8988T (cell line): ENCODE measurements around the gene C4BPB.
A peak's percentile ranks its signal among the peaks of the same experiment; 100 is the strongest.
"Not testable (repeated sequence)": the region's sequence is repeated elsewhere in the genome, so short reads cannot be mapped to it uniquely, and the experiment has no call there.

ENCODE experiments used
- DNase-seq: peaks from one replicate; pipeline ENCODE4 v3.0.0; 2011

The C4BPB gene, protein sequence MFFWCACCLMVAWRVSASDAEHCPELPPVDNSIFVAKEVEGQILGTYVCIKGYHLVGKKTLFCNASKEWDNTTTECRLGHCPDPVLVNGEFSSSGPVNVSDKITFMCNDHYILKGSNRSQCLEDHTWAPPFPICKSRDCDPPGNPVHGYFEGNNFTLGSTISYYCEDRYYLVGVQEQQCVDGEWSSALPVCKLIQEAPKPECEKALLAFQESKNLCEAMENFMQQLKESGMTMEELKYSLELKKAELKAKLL

DNA sequence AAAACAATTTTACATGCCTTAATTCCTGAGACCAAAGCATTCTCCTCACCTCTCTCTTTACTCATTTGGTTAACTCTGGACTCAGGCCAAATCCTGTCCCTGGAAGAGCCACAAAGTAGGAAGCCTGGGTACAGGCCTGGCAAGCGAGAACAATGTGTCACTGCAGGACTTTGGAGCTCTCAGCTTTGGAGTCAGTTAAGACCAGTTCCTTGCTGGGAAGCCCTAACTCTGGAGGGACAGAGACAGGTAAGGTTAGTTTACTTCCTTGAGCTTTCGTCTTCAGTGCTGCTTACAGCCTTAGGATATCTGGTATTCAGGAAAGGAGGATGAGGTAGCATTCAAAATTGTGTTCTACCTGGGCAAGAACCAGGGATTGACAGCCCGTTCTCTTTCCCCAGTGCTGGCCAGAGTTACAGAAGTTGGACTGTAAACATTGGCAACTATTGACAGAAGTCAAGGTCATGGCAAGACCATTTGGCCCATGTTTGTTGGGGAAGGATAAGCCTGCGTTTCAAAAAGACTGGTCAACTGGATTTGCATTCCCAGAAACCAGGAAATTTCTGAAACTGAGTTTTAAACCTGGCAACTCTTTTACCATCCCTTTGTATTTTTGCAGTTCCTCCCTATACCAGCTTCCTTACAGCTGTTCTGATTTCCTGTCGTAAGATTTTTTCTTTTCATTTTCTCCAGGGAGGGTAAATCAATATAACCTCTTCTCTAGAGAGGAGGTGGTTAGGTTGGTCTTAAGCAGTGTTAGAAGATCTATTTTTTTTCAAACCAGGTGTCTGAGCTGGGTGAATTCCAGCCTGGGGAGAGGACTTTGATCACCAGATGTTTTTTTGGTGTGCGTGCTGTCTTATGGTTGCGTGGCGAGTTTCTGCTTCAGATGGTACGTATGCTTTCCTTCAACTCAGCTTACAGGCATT lies at the start of gene C4BPB:
Gene C4BPB (plus strand): TSS at position 160 of the 926 bp plus-strand sequence. CDS start 672 bp downstream, at position 832.
- DNase-seq: no peak

DNA sequence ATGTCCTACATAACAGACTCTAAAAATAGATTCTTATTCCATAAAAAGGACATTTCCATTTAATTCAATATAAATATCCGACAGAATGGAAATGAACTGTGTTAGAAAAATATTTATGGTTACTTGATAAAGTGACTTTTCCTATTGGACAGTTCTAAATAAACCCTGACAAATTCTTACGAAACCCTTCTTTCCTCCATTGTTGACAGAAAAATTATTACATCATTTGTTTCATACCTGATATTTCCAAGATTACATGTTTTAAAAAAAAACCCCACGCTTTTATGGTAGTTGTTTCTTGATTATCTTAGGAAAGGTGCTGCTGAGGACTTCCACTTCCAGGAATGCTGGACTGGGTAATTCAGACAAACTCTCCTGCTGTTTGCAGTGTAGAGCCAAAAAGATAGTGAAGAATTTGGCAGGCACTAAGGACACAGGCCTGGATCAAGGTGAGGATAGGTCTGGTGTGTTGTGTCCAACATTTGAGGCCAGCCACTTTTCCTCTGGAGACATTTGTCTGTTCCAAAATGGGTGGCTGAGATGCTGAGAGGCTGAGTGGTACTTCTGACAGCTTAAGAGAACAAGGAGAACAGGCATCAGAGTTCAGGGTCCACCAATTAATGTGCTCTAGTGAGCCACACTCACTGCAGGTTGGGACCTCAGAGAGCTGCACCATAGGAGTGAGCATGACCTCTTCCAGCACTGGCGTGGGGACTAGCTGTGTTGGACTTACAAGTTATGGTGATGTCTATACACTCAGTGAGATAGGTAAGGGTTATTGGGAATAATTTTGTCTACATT lies 49.1 kb upstream of the C4BPB start:
- DNase-seq: no peak

DNA sequence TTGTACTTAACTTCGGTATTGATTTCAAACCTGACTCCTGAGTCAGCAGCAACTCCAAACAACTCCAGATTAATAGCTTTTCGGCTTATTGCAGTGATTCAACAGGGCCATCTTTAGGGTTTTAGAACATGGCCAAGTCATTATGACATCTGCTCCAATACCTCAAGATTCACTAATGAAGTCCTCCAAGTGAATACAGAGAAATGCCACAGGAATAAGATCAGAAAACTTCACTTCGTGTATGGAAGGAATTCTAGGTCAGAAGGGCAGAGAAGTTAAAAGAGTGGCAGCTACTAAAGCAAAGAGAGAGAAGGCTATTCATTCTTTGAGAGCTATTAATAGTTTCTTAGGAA lies 48.5 kb upstream of the C4BPB start:
- DNase-seq: no peak

DNA sequence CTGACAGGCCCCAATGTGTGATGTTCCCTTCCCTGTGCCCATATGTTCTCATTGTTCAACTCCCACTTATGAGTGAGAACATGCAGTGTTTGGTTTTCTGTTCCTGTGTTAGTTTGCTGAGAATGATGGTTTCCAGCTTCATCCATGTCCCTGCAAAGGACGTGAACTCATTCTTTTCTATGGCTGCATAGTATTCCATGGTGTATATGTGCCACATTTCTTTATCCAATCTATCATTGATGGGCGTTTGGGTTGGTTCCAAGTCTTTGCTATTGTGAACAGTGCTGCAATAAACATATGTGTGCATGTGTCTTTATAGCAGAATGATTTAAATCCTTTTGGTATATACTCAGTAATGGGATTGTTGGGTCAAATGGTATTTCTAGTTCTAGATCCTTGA lies 47.3 kb upstream of the C4BPB start:
- not testable (repeated sequence) for DNase-seq

DNA sequence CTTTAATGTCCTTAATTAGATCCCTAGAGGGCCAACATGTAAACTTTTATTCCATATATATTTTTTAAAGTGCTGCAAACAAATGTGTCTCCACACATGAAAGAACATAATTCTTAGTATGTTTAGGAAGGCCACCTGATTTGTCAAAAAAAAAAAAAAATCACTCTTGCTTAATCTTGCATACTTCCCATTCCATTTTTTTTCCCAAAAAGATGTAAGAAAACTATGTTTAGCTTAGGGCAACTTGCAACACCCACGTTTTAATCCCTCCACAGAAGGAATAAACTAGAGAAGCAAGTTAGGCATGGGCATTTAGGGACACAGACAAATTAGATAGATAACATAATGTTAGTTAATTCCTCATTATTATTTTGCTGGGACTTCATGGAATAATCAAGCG lies 43.2 kb upstream of the C4BPB start:
- no peak for DNase-seq

DNA sequence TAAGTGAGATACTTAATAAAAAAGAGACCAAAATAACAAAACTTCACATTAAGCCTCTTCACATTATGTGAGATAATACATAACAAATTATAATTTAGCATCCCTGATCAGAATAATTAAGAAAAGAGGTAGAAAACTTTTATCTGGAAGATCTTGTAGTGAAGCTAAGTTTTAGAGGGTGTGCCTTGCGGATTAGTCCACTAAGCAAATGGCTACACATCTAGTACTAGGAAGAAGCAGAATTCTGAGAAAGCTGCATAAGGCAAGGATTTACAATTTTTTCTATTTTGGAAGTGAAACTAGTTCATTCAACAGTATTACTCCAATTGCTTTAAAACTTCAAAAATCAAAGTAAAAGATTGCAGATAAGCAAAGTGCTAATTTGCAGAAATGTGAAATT lies 41.2 kb upstream of the C4BPB start:
- no peak for DNase-seq

DNA sequence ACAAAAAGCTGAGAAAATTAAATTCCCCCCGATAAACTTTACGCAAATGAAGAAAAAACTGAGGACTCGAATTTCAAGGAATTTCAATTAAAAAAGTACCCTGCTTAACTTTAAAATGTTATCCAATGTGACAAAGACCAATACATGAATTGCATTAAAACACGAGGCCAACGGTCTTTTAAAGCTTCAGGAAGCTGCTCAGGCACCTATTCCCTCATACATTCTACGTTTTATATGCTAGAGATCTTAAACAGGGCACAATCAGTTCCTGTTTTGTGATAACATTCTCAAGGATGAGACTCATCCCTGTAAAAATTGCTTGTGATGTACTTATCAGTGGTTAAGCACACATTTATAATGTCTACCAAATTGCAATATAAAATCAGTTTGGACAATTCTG lies 40.6 kb upstream of the C4BPB start:
- no peak for DNase-seq

DNA sequence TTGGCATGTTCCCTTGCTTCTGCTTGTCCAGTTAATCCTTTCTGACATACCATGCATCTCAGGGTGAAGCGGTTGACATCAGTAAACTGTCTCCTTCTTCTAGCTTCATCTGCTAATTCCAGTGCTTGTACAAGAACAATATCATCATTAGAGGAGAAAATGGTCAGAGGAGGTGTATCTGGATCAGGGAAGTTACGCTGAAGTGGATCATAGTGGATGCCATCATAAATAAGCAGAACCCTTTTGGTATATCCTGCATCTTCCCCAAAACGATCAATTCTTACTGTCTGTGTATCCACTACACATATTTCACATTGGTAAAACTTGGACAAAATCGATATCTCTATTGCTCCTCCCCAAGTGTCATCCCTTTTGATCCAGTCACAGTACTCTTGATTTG lies 39.6 kb upstream of the C4BPB start:
- no peak for DNase-seq

DNA sequence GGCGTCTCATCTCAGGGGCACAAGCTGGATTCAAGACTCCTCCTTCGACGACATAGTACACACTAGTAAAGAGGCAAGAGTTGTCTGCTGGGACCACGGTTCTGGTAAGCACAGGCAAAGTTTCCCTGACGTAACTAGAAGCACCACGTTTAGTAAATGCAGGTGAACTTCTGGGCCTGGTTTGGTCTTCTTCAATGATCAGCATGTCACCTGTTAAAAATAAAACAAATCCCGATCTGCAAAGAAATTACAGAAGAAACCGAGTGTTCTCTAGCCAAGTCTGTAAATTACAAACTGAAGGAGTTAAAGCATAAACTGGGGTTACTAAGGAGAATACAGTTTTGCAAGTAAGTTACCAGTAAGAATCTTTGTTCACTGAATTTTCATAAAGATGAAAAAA lies 39.1 kb upstream of the C4BPB start:
- DNase-seq: no peak

DNA sequence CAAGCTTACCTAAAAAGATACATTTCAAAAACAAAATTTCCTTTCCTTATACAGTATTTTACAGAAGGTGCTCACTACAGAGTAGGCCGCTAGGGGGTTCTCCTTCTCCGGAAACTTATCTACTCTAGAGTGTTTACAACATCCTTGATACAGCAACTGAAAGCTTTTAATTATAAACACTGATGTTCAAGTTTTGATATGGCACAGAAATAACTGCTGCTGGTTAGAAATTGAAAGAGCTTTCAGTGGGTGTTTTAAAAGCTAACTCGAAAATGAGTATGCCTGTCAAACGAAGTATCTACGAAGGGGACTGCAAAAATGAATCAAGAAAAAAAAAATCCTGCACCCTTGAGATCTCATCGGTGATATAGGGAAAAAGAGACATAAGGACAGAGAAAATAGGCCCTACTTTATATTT lies 38.7 kb upstream of the C4BPB start:
- no peak for DNase-seq

DNA sequence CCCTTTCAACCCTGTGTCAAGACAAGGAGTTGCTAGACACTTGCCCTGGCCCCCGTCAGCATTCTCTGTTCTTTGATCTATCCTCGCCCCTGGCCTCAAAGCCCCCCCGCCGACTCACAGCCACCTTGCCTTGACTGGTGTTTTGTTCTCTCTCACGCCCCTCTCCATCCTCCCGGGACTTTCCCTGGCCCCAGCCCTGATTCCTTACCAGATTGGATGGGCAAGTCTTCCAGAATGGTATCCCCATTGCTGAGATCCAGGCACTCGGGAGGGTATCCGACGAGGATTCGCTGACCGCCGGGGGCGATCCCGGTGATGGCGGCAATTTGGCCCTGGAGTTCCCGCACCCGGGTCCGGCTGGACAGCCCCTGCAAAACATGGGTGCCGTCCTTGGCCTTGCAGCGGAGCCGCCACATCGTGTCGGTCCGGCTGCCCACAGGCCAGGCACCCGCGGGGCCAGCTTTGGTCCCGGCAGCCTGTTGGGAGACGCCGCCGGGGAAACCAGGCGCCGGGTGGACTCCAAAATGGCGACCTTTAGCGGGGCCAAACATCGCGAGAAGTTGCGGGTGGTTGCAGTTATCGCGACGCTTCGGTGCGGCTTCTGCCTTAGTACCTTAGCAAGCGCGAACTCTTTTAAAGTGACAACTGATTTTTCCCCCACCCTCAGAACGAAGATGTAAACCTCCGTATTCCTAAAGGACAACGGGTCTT lies 38.0 kb upstream of the C4BPB start:
- DNase-seq: peak; percentile 37

DNA sequence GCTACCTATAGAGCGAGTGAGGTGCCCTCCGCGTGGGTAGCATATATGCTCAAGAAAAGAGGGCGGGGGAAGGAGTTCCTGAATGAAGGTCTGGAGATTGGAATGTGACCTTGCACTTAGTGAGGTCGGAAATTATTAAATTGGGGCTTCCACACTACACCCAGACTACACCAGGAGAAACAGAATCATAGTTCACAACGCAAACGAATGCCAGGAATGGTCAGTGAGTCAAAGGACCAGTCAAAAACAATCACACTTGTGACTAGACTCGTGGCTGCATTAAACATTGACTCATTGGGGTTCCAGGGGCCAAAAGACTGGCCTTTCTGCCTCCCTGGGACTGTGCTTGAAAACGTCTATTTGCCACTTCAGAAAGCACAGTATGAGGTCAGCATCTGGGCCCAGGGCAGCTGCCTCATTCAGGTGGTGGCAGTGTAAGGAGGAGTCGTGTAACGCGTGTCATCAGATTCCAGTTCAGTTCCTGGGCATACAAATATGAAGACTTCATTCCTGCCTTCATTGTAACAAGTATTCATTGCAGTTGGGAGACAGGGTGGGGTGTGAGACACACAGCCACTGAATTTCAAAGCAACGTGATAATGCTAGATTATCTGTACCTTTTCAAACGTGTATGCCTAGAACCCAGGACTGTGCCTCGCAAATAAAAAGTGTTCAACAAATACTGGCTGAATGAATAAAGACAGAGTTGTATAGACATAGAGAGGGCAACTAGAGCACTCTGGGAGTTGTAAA lies 37.3 kb upstream of the C4BPB start, which contains the start of gene YOD1:
Gene YOD1 (minus strand): TSS at position 18 of the 753 bp plus-strand sequence. CDS start 178 bp downstream, outside the sequence.
- no peak for DNase-seq

DNA sequence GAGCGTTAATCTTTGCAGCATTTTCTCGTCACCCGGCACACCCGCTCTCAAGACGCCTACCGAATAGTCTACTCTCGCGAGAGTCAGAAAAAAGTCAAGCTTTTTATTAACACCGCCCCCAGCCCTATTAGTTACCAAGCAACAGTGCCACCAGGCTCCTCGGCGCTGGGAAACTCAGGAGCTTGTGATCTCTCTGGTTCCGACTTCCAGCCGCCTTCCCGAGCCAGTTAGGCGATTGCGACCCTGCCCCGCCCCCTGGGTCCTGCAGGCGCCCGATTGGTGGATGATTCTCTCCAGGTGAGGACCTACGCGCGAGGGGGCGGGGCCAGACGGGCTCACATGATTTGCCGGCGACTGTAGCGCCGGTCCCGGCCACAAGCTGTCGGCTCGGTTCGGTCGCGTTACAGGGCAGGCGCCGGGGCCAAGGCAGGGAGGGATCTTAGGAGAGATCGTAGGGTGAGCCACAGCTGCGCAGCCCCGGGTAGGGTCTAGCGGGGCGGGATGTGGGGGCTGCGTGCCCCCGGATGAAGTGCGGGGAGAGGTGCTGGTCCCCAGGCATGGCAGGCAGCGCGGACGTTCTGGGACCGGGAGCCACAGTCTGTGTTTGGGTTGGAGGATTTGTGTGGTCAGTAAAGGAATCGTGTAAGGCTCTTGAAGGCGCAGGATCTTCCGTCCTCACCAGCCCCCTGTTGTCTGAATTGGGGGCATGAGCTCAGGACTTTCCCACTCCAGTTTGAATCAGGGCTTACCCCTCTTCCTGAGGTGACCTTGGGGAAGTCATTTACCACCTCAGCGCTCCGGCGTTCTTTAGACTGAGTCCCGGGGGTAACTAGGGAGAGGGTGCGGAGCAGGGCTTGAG lies 35.5 kb upstream of the C4BPB start, which contains the start of gene PFKFB2:
Gene PFKFB2 (plus strand): TSS at position 365 of the 859 bp plus-strand sequence. CDS start 1,443 bp downstream, outside the sequence.
- peak; percentile 83 for DNase-seq

DNA sequence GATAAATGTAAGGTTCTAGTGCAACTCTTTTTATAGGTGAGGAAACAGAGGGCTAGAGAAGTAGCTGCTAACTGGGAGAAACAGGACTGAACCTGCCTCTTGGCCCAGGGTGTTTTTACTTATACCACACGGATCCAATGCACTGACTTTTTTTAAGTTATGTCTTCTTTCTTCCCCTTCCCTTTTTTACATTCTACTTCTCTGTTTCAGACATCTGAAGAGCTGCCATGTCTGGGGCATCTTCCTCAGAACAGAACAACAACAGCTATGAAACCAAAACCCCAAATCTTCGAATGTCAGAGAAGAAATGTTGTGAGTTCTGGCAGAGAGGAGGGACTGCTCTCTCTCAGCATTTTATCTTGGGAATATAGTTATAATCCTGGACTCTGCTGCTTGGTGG lies 34.2 kb upstream of the C4BPB start:
- DNase-seq: no peak

DNA sequence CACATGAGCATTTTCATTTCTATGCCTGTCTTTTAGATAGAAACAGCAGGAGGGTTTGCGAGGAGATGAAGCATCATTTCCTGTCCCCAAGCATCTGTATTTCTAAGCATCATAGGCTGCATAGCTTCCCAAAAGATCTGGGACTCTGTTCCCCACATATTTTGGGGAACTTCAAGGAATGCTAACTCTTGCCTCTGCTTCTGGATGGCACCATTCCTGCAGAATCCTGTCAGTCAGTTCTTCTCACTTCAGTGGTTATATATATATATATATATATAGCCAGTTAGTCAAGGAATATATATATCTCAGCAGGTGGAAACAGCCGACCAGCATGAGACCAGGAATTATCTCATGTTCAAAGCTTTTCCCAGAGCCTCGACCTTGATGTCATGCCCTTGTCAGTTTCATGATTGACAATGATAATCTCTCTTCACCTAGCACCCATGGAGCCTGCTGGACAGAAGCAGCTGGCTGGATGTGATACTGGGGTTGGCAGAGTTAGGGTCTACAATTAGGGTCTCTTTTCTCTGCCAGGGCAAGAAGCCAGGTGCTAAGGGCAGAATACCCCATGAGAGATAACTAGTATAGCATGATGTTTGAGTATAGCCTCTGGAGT lies 33.2 kb upstream of the C4BPB start:
- DNase-seq: no peak

DNA sequence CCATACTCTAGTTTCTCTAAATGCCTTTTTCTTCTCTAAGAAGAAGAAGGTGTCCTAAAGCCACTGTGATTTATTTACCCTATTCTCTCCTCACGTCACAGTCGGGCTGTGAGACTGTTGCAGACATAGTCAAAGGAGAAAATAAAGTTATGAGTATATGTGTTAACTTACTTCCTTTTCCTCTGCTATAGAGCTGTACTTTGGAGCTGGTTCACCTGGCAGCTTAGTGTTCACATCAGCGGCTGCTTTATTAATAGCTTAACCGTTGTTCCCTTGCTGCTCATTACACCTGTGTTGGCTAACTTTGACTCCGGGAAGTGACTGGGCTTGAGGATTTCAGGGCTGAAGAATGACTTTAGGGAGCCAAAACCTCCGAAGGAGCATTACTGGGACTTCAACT lies 32.0 kb upstream of the C4BPB start:
- DNase-seq: no peak

DNA sequence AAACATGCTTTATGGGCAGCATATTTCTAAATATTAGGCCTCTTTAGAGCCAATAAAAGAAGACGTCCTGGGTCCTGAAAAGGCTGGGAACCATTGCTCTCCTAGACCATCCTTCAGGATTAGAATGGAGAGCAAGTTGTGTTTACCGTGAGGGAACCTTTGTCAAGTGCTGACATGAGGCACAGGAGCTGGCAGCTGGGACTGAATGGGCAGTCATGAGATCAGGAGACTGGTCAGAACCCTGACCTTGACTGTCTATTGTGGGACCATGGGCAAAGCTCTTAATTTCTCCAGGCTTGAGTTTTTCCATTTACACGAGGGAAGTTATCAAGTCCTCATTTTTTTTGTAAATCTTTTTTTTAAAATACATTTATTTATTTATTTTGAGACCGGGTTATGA lies 30.4 kb upstream of the C4BPB start:
- DNase-seq: no peak

DNA sequence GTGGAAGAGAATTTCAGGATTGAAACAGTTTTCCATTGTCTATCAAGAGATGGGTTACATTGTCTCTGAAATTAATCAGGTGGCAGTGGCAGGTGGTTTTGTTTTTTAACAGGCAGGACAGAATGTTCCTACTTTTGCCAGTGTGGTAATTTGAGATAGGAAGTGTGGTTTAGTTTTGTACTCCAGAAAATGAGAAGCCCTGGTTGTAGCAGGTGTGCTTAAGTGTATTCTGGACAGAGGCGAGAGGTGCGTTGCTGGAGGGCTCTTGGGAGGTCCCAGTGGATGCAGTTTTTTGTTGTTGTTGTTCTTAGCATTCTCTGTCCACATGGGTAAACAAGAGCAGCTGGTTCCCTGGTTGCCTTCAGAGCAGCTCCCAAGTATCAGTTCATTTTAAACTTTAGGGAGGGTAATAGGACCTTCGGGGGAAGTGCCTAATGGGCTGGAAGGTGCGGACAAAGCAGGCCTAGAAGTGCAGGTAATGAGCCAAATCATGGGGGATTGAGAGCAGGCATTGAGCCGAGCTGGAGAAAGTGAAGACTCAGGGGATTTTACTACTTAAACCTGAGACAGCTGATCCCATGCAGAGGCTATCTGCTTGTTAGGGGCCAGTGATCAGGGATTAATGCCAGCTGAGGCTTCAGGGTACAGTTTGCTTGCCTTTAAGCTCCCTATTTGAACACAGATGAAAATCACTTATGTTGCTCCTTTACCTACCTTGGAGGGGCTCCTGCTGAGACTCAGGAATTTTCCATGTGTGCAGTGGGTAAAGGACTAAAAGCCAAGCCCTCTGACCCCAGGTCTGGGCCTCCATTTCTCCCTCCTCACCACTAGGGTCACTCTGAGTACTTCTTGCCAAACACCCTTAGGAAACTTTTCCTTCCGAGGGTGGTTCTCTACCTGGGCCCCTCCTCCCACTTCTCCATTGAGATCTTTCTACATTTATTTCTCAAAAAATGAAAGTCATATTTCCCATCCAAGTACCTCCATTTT lies 29.5 kb upstream of the C4BPB start:
- no peak for DNase-seq

DNA sequence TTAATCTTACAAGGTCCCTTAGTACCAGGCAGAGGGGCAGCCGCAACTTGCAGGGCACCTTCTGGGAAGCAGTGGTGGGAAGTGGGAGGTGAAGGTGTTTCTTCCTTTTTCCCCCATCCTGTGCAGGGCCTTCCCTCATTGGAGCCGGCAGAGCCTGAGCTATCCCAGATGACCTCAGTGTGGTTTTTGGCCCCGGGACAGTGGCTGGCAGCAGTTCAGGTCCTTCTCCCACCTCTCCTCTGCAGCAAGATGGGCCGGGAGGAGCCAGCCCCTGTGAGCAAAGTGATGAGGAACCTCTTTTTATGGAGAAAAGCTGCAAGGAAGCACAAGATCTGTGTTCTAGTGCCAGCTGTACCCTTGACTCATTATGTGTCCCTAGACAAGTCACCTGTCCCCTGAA lies 28.8 kb upstream of the C4BPB start:
- DNase-seq: no peak
